ENCODE results near the gene KCNMA1. TPM values are rescaled to one million over a fixed set of nuclear protein-coding genes. Genes with fewer than 3 reads are reported as not detected.

Gene KCNMA1
- total RNA-seq, 1 donor from 2014 or later = 30.1 TPM

GRCh38 chr10:77355844-77356243 is 281.8 kb downstream of the KCNMA1 start:
- Mint-ChIP-seq H3K4me3 (no peak overlapping the region), H3K27me3 (peaks cover 5% of the 10 kb centered on the region), H3K36me3 (no peaks in the 10 kb centered on the region), H3K9me3 (no peaks in the 10 kb centered on the region), H3K27ac (no peak overlapping the region), H3K4me1 (ENCODE audit: unreplicated experiment) (peaks cover 9% of the 10 kb centered on the region)
- no peak for TF ChIP-seq CTCF (conservative IDR thresholded peaks at IDR 0.05)
- no peak for DNase-seq (ENCODE audit: extremely low spot score, unreplicated experiment)

- H3K4me3 Mint-ChIP-seq = no peak overlapping the region
- no peak overlapping the region for H3K27ac Mint-ChIP-seq
- H3K9me3 Mint-ChIP-seq = no peaks in the 10 kb centered on the region
- H3K4me1 Mint-ChIP-seq (ENCODE audit: unreplicated experiment) = peaks cover 19% of the 10 kb centered on the region
- no peak for DNase-seq (ENCODE audit: extremely low spot score, unreplicated experiment)
- no peaks in the 10 kb centered on the region for H3K27me3 Mint-ChIP-seq
- no peak for TF ChIP-seq CTCF (conservative IDR thresholded peaks at IDR 0.05)
- peaks cover 3% of the 10 kb centered on the region for H3K36me3 Mint-ChIP-seq
These were observed 286.2 kb downstream of the KCNMA1 start for GRCh38 chr10:77351386-77351785.

- H3K27ac Mint-ChIP-seq = no peak overlapping the region
These were observed 286.9 kb downstream of the KCNMA1 start for GRCh38 chr10:77350711-77351119.

DNA sequence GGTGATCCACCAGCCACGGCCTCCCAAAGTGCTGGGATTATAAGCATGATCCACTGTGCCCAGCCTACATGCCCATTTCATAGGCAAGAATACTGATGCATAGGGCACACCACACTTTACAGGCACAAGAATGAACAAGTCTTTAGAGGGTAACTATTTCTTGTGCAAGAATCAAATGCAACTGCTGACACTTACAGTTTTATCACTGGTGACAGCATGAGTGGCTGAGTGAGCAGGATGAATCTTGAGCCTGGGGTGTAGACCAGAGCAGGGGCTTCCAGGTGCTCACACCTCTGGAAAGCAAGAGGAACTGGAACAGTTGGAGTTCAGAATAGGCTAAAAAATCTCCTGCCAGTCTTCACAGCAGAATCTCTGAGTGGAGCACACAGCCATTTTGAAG is 287.5 kb downstream of the KCNMA1 start:
- no peak for TF ChIP-seq CTCF (conservative IDR thresholded peaks at IDR 0.05)
- Mint-ChIP-seq H3K27ac (no peak overlapping the region), H3K4me3 (no peak overlapping the region), H3K9me3 (no peaks in the 10 kb centered on the region), H3K36me3 (peaks cover 3% of the 10 kb centered on the region), H3K4me1 (ENCODE audit: unreplicated experiment) (peaks cover 19% of the 10 kb centered on the region), H3K27me3 (peaks cover 3% of the 10 kb centered on the region)
- DNase-seq (ENCODE audit: extremely low spot score, unreplicated experiment) = no peak

More at GRCh38 chr10:77350711-77351119, 286.9 kb downstream of the KCNMA1 start:
- Mint-ChIP-seq H3K36me3 (peaks cover 3% of the 10 kb centered on the region), H3K4me3 (no peak overlapping the region), H3K27me3 (peaks cover 3% of the 10 kb centered on the region), H3K4me1 (ENCODE audit: unreplicated experiment) (peaks cover 19% of the 10 kb centered on the region), H3K9me3 (no peaks in the 10 kb centered on the region)
- TF ChIP-seq CTCF (conservative IDR thresholded peaks at IDR 0.05) = no peak
- DNase-seq (ENCODE audit: extremely low spot score, unreplicated experiment) = no peak

DNA sequence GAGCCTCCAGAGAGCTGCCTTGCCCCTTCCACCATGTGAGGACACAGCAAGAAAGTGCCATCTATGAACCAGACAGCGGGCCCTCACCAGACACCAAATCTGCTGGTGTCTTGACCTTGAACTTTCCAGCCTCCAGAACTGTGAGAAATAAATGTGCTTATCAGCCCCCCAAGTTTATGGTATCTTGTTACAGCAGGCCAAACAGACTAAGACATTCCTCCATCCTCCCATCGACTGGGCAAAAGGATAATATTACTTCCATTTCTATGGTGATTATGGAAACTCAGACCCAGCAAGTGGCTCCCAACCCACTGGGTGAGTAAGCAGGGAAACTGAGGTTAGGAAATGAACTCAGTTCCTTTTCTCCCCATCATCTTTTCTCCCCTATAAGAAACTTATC is 288.4 kb downstream of the KCNMA1 start:
- no peak for DNase-seq (ENCODE audit: extremely low spot score, unreplicated experiment)
- H3K27ac Mint-ChIP-seq = no peak overlapping the region
- peaks cover 3% of the 10 kb centered on the region for H3K27me3 Mint-ChIP-seq
- peaks cover 3% of the 10 kb centered on the region for H3K36me3 Mint-ChIP-seq
- peaks cover 19% of the 10 kb centered on the region for H3K4me1 Mint-ChIP-seq (ENCODE audit: unreplicated experiment)
- no peak overlapping the region for H3K4me3 Mint-ChIP-seq
- no peak for TF ChIP-seq CTCF (conservative IDR thresholded peaks at IDR 0.05)
- H3K9me3 Mint-ChIP-seq = no peaks in the 10 kb centered on the region

- TF ChIP-seq CTCF (conservative IDR thresholded peaks at IDR 0.05) = no peak
- Mint-ChIP-seq H3K9me3 (no peaks in the 10 kb centered on the region), H3K4me3 (no peak overlapping the region), H3K27me3 (peaks cover 3% of the 10 kb centered on the region), H3K4me1 (ENCODE audit: unreplicated experiment) (peaks cover 19% of the 10 kb centered on the region), H3K36me3 (peaks cover 3% of the 10 kb centered on the region), H3K27ac (no peak overlapping the region)
- no peak for DNase-seq (ENCODE audit: extremely low spot score, unreplicated experiment)
These were observed 288.9 kb downstream of the KCNMA1 start for GRCh38 chr10:77348751-77349150.
